Measurements from ENCODE around the gene SYNE1.

GRCh38 chr6:152566103-152566875 is 70.9 kb downstream of the SYNE1 start:
- no peak for TF ChIP-seq EZH2phosphoT487 (IDR thresholded peaks at IDR 0.05)
- no peak for TF ChIP-seq CTCF (IDR thresholded peaks at IDR 0.05)

Data from neural progenitor cell (in vitro differentiated cells).